Measurements from ENCODE around the gene SELP. TPM values are rescaled to one million over a fixed set of nuclear protein-coding genes. Genes with fewer than 3 reads are reported as not detected.

SELP gene
- total RNA-seq, 4 donors from 2014 or later: 0.85 to 2.5 (median 1.2) TPM

GRCh38 chr1:169571450-169571849 is 58.5 kb downstream of the SELP start:
- TF ChIP-seq POLR2A (IDR thresholded peaks at IDR 0.05) (no peak), CTCF (IDR thresholded peaks at IDR 0.05 in 4 of 5, conservative IDR thresholded peaks at IDR 0.05 in 1 of 5) (no peak)
- intact Hi-C loops (cut with DNase I; ENCODE audit: low total_unique reads) (no loop called here), in situ Hi-C loops (cut with MboI; ENCODE audit: low sequenced_read_pairs in 4 of 4) (loop anchor here in 1 of 4 donors (25.0 kb wide), 1 partner anchor 241 kb away; no protein-coding TSS in a partner anchor)
- no peak overlapping the region for H3K27ac ChIP-seq
- ATAC-seq (no peak), DNase-seq (no peak)
- no peak overlapping the region for H3K4me3 ChIP-seq
- H3K9me3 ChIP-seq: no peaks in the 10 kb centered on the region
- H3K36me3 ChIP-seq: no peaks in the 10 kb centered on the region
- no peaks in the 10 kb centered on the region for H3K4me1 ChIP-seq
- no peaks in the 10 kb centered on the region for H3K27me3 ChIP-seq

- Histone ChIP-seq H3K27ac (no peak overlapping the region), H3K36me3 (no peaks in the 10 kb centered on the region), H3K4me1 (no peaks in the 10 kb centered on the region), H3K4me3 (no peak overlapping the region), H3K27me3 (no peaks in the 10 kb centered on the region), H3K9me3 (no peaks in the 10 kb centered on the region)
- intact Hi-C loops (cut with DNase I; ENCODE audit: low total_unique reads) (no loop called here), in situ Hi-C loops (cut with MboI; ENCODE audit: low sequenced_read_pairs in 4 of 4) (loop anchor here in 1 of 4 donors (25.0 kb wide), 1 partner anchor 242 kb away; no protein-coding TSS in a partner anchor)
- DNase-seq: no peak
- no peak for ATAC-seq
- TF ChIP-seq POLR2A (IDR thresholded peaks at IDR 0.05): no peak
- TF ChIP-seq CTCF (IDR thresholded peaks at IDR 0.05 in 4 of 5, conservative IDR thresholded peaks at IDR 0.05 in 1 of 5): no peak
These were observed 59.8 kb downstream of the SELP start for GRCh38 chr1:169570172-169570574.

GRCh38 chr1:169568497-169568896 is 61.4 kb downstream of the SELP start:
- H3K4me1 ChIP-seq: no peaks in the 10 kb centered on the region
- no peaks in the 10 kb centered on the region for H3K9me3 ChIP-seq
- in situ Hi-C loops (cut with MboI; ENCODE audit: low sequenced_read_pairs in 4 of 4): loop anchor here in 1 of 4 donors (25.0 kb wide), 1 partner anchor 244 kb away; no protein-coding TSS in a partner anchor
- H3K4me3 ChIP-seq: no peak overlapping the region
- H3K36me3 ChIP-seq: no peaks in the 10 kb centered on the region
- intact Hi-C loops (cut with DNase I; ENCODE audit: low total_unique reads): no loop called here
- TF ChIP-seq POLR2A (IDR thresholded peaks at IDR 0.05) (no peak), CTCF (IDR thresholded peaks at IDR 0.05 in 4 of 5, conservative IDR thresholded peaks at IDR 0.05 in 1 of 5) (no peak)
- H3K27ac ChIP-seq: no peak overlapping the region
- DNase-seq (no peak), ATAC-seq (no peak)
- no peaks in the 10 kb centered on the region for H3K27me3 ChIP-seq

GRCh38 chr1:169565335-169566271 is 64.3 kb downstream of the SELP start:
- H3K27me3 ChIP-seq: no peaks in the 10 kb centered on the region
- intact Hi-C loops (cut with DNase I; ENCODE audit: low total_unique reads): no loop called here
- DNase-seq (no peak), ATAC-seq (no peak)
- in situ Hi-C loops (cut with MboI; ENCODE audit: low sequenced_read_pairs in 4 of 4): loop anchor here in 1 of 4 donors (25.0 kb wide), 1 partner anchor 247 kb away; no protein-coding TSS in a partner anchor
- H3K36me3 ChIP-seq: no peaks in the 10 kb centered on the region
- no peaks in the 10 kb centered on the region for H3K4me1 ChIP-seq
- H3K27ac ChIP-seq: no peak overlapping the region
- TF ChIP-seq POLR2A (IDR thresholded peaks at IDR 0.05) (no peak), CTCF (IDR thresholded peaks at IDR 0.05 in 4 of 5, conservative IDR thresholded peaks at IDR 0.05 in 1 of 5) (no peak)
- H3K9me3 ChIP-seq: no peaks in the 10 kb centered on the region
- H3K4me3 ChIP-seq: no peak overlapping the region
